GM18526 (cell line): ENCODE data around the gene ADH7.

Source experiments
- POLR2A ChIP-seq: IDR thresholded peaks from 3 replicates; pipeline ENCODE4 v1.6.1; 2011; ENCODE audit not compliant: insufficient read length; ENCODE audit errors: extremely low read depth

Gene ADH7

GRCh38 chr4:99435154-99435553 is at the start of gene ADH7:
Gene ADH7, minus strand, starts transcription at chr4:99435342. Its CDS starts 109 bp downstream, at chr4:99435233.
- TF ChIP-seq POLR2A, result no peak

GRCh38 chr4:99483636-99484035 is 48.5 kb upstream of the ADH7 start:
- no peak for TF ChIP-seq POLR2A

GRCh38 chr4:99473131-99473530 is 38.0 kb upstream of the ADH7 start:
- no peak for TF ChIP-seq POLR2A

- no peak for TF ChIP-seq POLR2A
Observed at GRCh38 chr4:99471896-99472295, 36.8 kb upstream of the ADH7 start.

- no peak for TF ChIP-seq POLR2A
Observed at GRCh38 chr4:99471349-99471748, 36.2 kb upstream of the ADH7 start.

GRCh38 chr4:99468889-99469288 is 33.7 kb upstream of the ADH7 start:
- no peak for TF ChIP-seq POLR2A

GRCh38 chr4:99467887-99468286 is 32.7 kb upstream of the ADH7 start:
- no peak for TF ChIP-seq POLR2A

GRCh38 chr4:99463566-99463965 is 28.4 kb upstream of the ADH7 start:
- no peak for TF ChIP-seq POLR2A

GRCh38 chr4:99462875-99463464 is 27.8 kb upstream of the ADH7 start:
- no peak for TF ChIP-seq POLR2A

GRCh38 chr4:99461623-99462401 is 26.7 kb upstream of the ADH7 start:
- TF ChIP-seq POLR2A, result no peak

- no peak for TF ChIP-seq POLR2A
Observed at GRCh38 chr4:99459546-99460042, 24.5 kb upstream of the ADH7 start.

GRCh38 chr4:99458911-99459447 is 23.8 kb upstream of the ADH7 start:
- TF ChIP-seq POLR2A, result no peak

GRCh38 chr4:99457676-99458075 is 22.5 kb upstream of the ADH7 start:
- no peak for TF ChIP-seq POLR2A

GRCh38 chr4:99457270-99457669 is 22.1 kb upstream of the ADH7 start:
- no peak for TF ChIP-seq POLR2A

- no peak for TF ChIP-seq POLR2A
Observed at GRCh38 chr4:99447513-99447912, 12.4 kb upstream of the ADH7 start.

GRCh38 chr4:99447079-99447478 is 11.9 kb upstream of the ADH7 start:
- no peak for TF ChIP-seq POLR2A

- TF ChIP-seq POLR2A, result no peak
Observed at GRCh38 chr4:99438405-99438780, 3.3 kb upstream of the ADH7 start.
